ENCODE results near the gene IFNA14.

IFNA14 gene

GRCh38 chr9:21239911-21240310 lies at the start of gene IFNA14:
IFNA14 (minus strand) TSS chr9:21240005; CDS start chr9:21239935, 70 bp downstream.
- Histone ChIP-seq H3K27ac (ENCODE audit: low read length) (no peak within 1 kb of the TSS), H4K20me1 (ENCODE audit: insufficient read depth, low read length) (no peaks in the 10 kb centered on the region), H3K27me3 (ENCODE audit: insufficient read depth, low read length, poor library complexity) (peaks cover 18% of the 10 kb centered on the region), H3K4me3 (ENCODE audit: low read depth in 1 of 2, low read length in 2 of 2) (no peak within 1 kb of the TSS), H3K9me3 (ENCODE audit: insufficient read depth, low read length, severe bottlenecking) (no peaks in the 10 kb centered on the region), H2AFZ (ENCODE audit: low read depth, low read length) (no peak within 1 kb of the TSS), H3K79me2 (ENCODE audit: insufficient read depth, low read length) (no peaks in the 10 kb centered on the region), H3K4me1 (ENCODE audit: insufficient read depth, low read length) (no peaks in the 10 kb centered on the region), H3K9ac (ENCODE audit: low read depth, low read length) (no peak within 1 kb of the TSS), H3K4me2 (ENCODE audit: insufficient read depth, low read length) (no peak within 1 kb of the TSS), H3K36me3 (ENCODE audit: insufficient read depth, low read length) (no peaks in the 10 kb centered on the region)
- TF ChIP-seq CTCF (IDR thresholded peaks at IDR 0.05; ENCODE audit: borderline replicate concordance, extremely low read depth, low read length, poor library complexity, severe bottlenecking) = no peak
- no peak for TF ChIP-seq EZH2 (IDR thresholded peaks at IDR 0.05; ENCODE audit: borderline replicate concordance, low read depth, low read length, severe bottlenecking)
- ATAC-seq (ENCODE audit: insufficient read depth, low read depth) (no peak), DNase-seq (no peak)

- H3K79me2 ChIP-seq (ENCODE audit: insufficient read depth, low read length) = no peaks in the 10 kb centered on the region
- ATAC-seq (ENCODE audit: insufficient read depth, low read depth) = no peak
Measured at GRCh38 chr9:21287280-21287679, 47.5 kb upstream of the IFNA14 start.

GRCh38 chr9:21286659-21287058 lies 46.9 kb upstream of the IFNA14 start:
- H3K79me2 ChIP-seq (ENCODE audit: insufficient read depth, low read length) = no peaks in the 10 kb centered on the region
- no peak overlapping the region for H3K4me2 ChIP-seq (ENCODE audit: insufficient read depth, low read length)
- no peak for TF ChIP-seq CTCF (IDR thresholded peaks at IDR 0.05; ENCODE audit: borderline replicate concordance, extremely low read depth, low read length, poor library complexity, severe bottlenecking)
- no peak for TF ChIP-seq EZH2 (IDR thresholded peaks at IDR 0.05; ENCODE audit: borderline replicate concordance, low read depth, low read length, severe bottlenecking)
- H4K20me1 ChIP-seq (ENCODE audit: insufficient read depth, low read length) = no peaks in the 10 kb centered on the region
- H3K27ac ChIP-seq (ENCODE audit: low read length) = no peak overlapping the region
- no peaks in the 10 kb centered on the region for H3K27me3 ChIP-seq (ENCODE audit: insufficient read depth, low read length, poor library complexity)
- H3K9ac ChIP-seq (ENCODE audit: low read depth, low read length) = no peak overlapping the region
- H3K36me3 ChIP-seq (ENCODE audit: insufficient read depth, low read length) = no peaks in the 10 kb centered on the region
- H2AFZ ChIP-seq (ENCODE audit: low read depth, low read length) = no peak overlapping the region
- H3K4me1 ChIP-seq (ENCODE audit: insufficient read depth, low read length) = peaks cover 5% of the 10 kb centered on the region; the same call in 1 of the 2 replicates
- ATAC-seq (ENCODE audit: insufficient read depth, low read depth) = no peak
- H3K9me3 ChIP-seq (ENCODE audit: insufficient read depth, low read length, severe bottlenecking) = no peaks in the 10 kb centered on the region
- no peak overlapping the region for H3K4me3 ChIP-seq (ENCODE audit: low read depth in 1 of 2, low read length in 2 of 2)
- no peak for DNase-seq

More at GRCh38 chr9:21287280-21287679, 47.5 kb upstream of the IFNA14 start:
- peaks cover 5% of the 10 kb centered on the region; the same call in 1 of the 2 replicates for H3K4me1 ChIP-seq (ENCODE audit: insufficient read depth, low read length)
- H3K27ac ChIP-seq (ENCODE audit: low read length) = no peak overlapping the region
- no peak overlapping the region for H3K4me3 ChIP-seq (ENCODE audit: low read depth in 1 of 2, low read length in 2 of 2)
- no peak overlapping the region for H2AFZ ChIP-seq (ENCODE audit: low read depth, low read length)
- H3K9ac ChIP-seq (ENCODE audit: low read depth, low read length) = no peak overlapping the region
- no peaks in the 10 kb centered on the region for H3K27me3 ChIP-seq (ENCODE audit: insufficient read depth, low read length, poor library complexity)
- no peaks in the 10 kb centered on the region for H4K20me1 ChIP-seq (ENCODE audit: insufficient read depth, low read length)
- no peak overlapping the region for H3K4me2 ChIP-seq (ENCODE audit: insufficient read depth, low read length)
- no peaks in the 10 kb centered on the region for H3K9me3 ChIP-seq (ENCODE audit: insufficient read depth, low read length, severe bottlenecking)
- no peak for DNase-seq
- H3K36me3 ChIP-seq (ENCODE audit: insufficient read depth, low read length) = no peaks in the 10 kb centered on the region
- TF ChIP-seq CTCF (IDR thresholded peaks at IDR 0.05; ENCODE audit: borderline replicate concordance, extremely low read depth, low read length, poor library complexity, severe bottlenecking) (no peak), EZH2 (IDR thresholded peaks at IDR 0.05; ENCODE audit: borderline replicate concordance, low read depth, low read length, severe bottlenecking) (no peak)

- ATAC-seq (ENCODE audit: insufficient read depth, low read depth) (no peak), DNase-seq (no peak)
- Histone ChIP-seq H4K20me1 (ENCODE audit: insufficient read depth, low read length) (no peaks in the 10 kb centered on the region), H3K9me3 (ENCODE audit: insufficient read depth, low read length, severe bottlenecking) (no peaks in the 10 kb centered on the region), H2AFZ (ENCODE audit: low read depth, low read length) (no peak overlapping the region), H3K27me3 (ENCODE audit: insufficient read depth, low read length, poor library complexity) (no peaks in the 10 kb centered on the region), H3K4me3 (ENCODE audit: low read depth in 1 of 2, low read length in 2 of 2) (no peak overlapping the region), H3K4me2 (ENCODE audit: insufficient read depth, low read length) (no peak overlapping the region), H3K9ac (ENCODE audit: low read depth, low read length) (no peak overlapping the region), H3K27ac (ENCODE audit: low read length) (no peak overlapping the region), H3K79me2 (ENCODE audit: insufficient read depth, low read length) (no peaks in the 10 kb centered on the region), H3K4me1 (ENCODE audit: insufficient read depth, low read length) (peaks cover 5% of the 10 kb centered on the region; the same call in 1 of the 2 replicates), H3K36me3 (ENCODE audit: insufficient read depth, low read length) (no peaks in the 10 kb centered on the region)
- no peak for TF ChIP-seq CTCF (IDR thresholded peaks at IDR 0.05; ENCODE audit: borderline replicate concordance, extremely low read depth, low read length, poor library complexity, severe bottlenecking)
- TF ChIP-seq EZH2 (IDR thresholded peaks at IDR 0.05; ENCODE audit: borderline replicate concordance, low read depth, low read length, severe bottlenecking) = no peak
Measured at GRCh38 chr9:21286099-21286498, 46.3 kb upstream of the IFNA14 start.

Data from DND-41 (cell line).